Amniotic epithelial cell (primary cell): Measurements from ENCODE around the gene PSRC1.
A peak's percentile ranks its signal among the peaks of the same experiment; 100 is the strongest.

Experiments
- DNase-seq: peaks from one replicate; pipeline ENCODE4 v3.0.0-alpha.2; 2010; ENCODE audit warnings: low read depth

The PSRC1 gene

GRCh38 chr1:109258481-109259466, 24.2 kb downstream of the PSRC1 start:
- DNase-seq, result no peak

- DNase-seq, result no peak
Observed at GRCh38 chr1:109257682-109258421, 25.1 kb downstream of the PSRC1 start.

GRCh38 chr1:109256971-109257681, 25.8 kb downstream of the PSRC1 start:
- DNase-seq, result no peak

GRCh38 chr1:109256085-109256484, 26.9 kb downstream of the PSRC1 start:
- no peak for DNase-seq

- no peak for DNase-seq
Observed at GRCh38 chr1:109255678-109256077, 27.3 kb downstream of the PSRC1 start.

GRCh38 chr1:109255097-109255651, 27.8 kb downstream of the PSRC1 start:
- DNase-seq, result no peak

GRCh38 chr1:109254621-109255096, 28.3 kb downstream of the PSRC1 start:
- no peak for DNase-seq

GRCh38 chr1:109253803-109254620, 28.9 kb downstream of the PSRC1 start:
- DNase-seq, result no peak

GRCh38 chr1:109252893-109253802, 29.8 kb downstream of the PSRC1 start:
- no peak for DNase-seq

GRCh38 chr1:109252167-109252892, 30.6 kb downstream of the PSRC1 start:
- DNase-seq, result no peak

GRCh38 chr1:109251277-109252166, 31.4 kb downstream of the PSRC1 start:
- DNase-seq, result no peak

GRCh38 chr1:109250454-109251276, 32.3 kb downstream of the PSRC1 start:
- no peak for DNase-seq

GRCh38 chr1:109249654-109250401, 33.1 kb downstream of the PSRC1 start:
- DNase-seq, result no peak

GRCh38 chr1:109248797-109249629, 33.9 kb downstream of the PSRC1 start, which contains the start of gene CELSR2:
CELSR2 (plus strand) TSS chr1:109249539; CDS start chr1:109250080, 541 bp downstream.
- DNase-seq, result peak; percentile 38

GRCh38 chr1:109248444-109248796, 34.5 kb downstream of the PSRC1 start:
- DNase-seq, result no peak
